Ovary (tissue), 3 donors: Measurements from ENCODE around the gene SORL1.

ENCODE experiments used
- CTCF ChIP-seq, 3 donors: fragments of 450-650 bp in 2 of 3; fragments of 200-600 bp in 1 of 3; IDR thresholded peaks; one replicate each; pipeline versions ENCODE4 v1.5.1 to v1.8.0; 2016 to 2022; ENCODE audit warnings: antibody characterized with exemption in 3 of 3, mild to moderate bottlenecking in 1 of 3
- POLR2A ChIP-seq: fragments of 450-650 bp; IDR thresholded peaks from one replicate; pipeline ENCODE4 v1.6.1; 2017; ENCODE audit warnings: antibody characterized with exemption, mild to moderate bottlenecking, moderate library complexity
- donor health status: DM: no; HTN: no; CAD: no.

- TF ChIP-seq CTCF (IDR thresholded peaks at IDR 0.05) (no peak), POLR2A (no peak)
Measured at GRCh38 chr11:121665206-121665838, 213.2 kb downstream of the SORL1 start.
